ENCODE results near the gene PLXNA4.

DNA sequence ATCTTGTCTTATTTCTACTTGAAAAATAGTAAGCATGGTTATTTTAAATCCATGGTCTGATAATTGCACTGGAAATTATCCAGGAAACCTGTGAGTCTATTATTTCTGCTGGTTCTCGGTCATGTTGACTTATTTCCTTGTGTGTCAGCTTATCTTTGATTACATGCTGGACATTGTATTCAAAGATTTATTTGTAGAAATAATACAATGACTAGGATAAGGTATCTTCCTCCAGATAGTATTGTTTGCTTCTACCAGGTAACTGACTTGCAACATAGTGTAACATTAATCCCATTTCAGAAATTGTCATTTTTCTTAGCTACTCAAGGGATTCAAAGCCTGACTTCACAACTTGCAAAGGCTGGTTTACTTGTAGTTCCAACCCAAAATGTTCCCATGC, 33.4 kb downstream of the PLXNA4 start:
- TF ChIP-seq, protein P1, sequence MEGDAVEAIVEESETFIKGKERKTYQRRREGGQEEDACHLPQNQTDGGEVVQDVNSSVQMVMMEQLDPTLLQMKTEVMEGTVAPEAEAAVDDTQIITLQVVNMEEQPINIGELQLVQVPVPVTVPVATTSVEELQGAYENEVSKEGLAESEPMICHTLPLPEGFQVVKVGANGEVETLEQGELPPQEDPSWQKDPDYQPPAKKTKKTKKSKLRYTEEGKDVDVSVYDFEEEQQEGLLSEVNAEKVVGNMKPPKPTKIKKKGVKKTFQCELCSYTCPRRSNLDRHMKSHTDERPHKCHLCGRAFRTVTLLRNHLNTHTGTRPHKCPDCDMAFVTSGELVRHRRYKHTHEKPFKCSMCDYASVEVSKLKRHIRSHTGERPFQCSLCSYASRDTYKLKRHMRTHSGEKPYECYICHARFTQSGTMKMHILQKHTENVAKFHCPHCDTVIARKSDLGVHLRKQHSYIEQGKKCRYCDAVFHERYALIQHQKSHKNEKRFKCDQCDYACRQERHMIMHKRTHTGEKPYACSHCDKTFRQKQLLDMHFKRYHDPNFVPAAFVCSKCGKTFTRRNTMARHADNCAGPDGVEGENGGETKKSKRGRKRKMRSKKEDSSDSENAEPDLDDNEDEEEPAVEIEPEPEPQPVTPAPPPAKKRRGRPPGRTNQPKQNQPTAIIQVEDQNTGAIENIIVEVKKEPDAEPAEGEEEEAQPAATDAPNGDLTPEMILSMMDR (IDR thresholded peaks at IDR 0.05; ENCODE audit: low read depth, low read length, missing input control): no peak
- TF ChIP-seq GABPA (IDR thresholded peaks at IDR 0.05 in 1 of 2, conservative IDR thresholded peaks at IDR 0.05 in 1 of 2) (no peak), RAD21 (IDR thresholded peaks at IDR 0.05) (no peak), YY1 (IDR thresholded peaks at IDR 0.05) (no peak), EGR1 (IDR thresholded peaks at IDR 0.05; ENCODE audit: low read depth in 2 of 2) (no peak), RXRA (IDR thresholded peaks at IDR 0.05) (no peak), SP1 (IDR thresholded peaks at IDR 0.05) (no peak), NR2F2 (IDR thresholded peaks at IDR 0.05) (no peak)
- TF ChIP-seq, protein P2, sequence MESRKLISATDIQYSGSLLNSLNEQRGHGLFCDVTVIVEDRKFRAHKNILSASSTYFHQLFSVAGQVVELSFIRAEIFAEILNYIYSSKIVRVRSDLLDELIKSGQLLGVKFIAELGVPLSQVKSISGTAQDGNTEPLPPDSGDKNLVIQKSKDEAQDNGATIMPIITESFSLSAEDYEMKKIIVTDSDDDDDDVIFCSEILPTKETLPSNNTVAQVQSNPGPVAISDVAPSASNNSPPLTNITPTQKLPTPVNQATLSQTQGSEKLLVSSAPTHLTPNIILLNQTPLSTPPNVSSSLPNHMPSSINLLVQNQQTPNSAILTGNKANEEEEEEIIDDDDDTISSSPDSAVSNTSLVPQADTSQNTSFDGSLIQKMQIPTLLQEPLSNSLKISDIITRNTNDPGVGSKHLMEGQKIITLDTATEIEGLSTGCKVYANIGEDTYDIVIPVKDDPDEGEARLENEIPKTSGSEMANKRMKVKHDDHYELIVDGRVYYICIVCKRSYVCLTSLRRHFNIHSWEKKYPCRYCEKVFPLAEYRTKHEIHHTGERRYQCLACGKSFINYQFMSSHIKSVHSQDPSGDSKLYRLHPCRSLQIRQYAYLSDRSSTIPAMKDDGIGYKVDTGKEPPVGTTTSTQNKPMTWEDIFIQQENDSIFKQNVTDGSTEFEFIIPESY (IDR thresholded peaks at IDR 0.05): no peak
- TF ChIP-seq, protein P3, sequence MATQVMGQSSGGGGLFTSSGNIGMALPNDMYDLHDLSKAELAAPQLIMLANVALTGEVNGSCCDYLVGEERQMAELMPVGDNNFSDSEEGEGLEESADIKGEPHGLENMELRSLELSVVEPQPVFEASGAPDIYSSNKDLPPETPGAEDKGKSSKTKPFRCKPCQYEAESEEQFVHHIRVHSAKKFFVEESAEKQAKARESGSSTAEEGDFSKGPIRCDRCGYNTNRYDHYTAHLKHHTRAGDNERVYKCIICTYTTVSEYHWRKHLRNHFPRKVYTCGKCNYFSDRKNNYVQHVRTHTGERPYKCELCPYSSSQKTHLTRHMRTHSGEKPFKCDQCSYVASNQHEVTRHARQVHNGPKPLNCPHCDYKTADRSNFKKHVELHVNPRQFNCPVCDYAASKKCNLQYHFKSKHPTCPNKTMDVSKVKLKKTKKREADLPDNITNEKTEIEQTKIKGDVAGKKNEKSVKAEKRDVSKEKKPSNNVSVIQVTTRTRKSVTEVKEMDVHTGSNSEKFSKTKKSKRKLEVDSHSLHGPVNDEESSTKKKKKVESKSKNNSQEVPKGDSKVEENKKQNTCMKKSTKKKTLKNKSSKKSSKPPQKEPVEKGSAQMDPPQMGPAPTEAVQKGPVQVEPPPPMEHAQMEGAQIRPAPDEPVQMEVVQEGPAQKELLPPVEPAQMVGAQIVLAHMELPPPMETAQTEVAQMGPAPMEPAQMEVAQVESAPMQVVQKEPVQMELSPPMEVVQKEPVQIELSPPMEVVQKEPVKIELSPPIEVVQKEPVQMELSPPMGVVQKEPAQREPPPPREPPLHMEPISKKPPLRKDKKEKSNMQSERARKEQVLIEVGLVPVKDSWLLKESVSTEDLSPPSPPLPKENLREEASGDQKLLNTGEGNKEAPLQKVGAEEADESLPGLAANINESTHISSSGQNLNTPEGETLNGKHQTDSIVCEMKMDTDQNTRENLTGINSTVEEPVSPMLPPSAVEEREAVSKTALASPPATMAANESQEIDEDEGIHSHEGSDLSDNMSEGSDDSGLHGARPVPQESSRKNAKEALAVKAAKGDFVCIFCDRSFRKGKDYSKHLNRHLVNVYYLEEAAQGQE (IDR thresholded peaks at IDR 0.05): no peak
- TF ChIP-seq, protein P4, sequence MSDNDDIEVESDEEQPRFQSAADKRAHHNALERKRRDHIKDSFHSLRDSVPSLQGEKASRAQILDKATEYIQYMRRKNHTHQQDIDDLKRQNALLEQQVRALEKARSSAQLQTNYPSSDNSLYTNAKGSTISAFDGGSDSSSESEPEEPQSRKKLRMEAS (IDR thresholded peaks at IDR 0.05): no peak
